Adrenal gland (tissue), 5 donors: Measurements from ENCODE around the gene CD22.

Experiments used
- POLR2A ChIP-seq, 2 donors: fragments of 450-650 bp; IDR thresholded peaks; one replicate each; pipeline ENCODE4 v1.6.1; 2017; ENCODE audit warnings: antibody characterized with exemption in 2 of 2, mild to moderate bottlenecking in 2 of 2, moderate library complexity in 1 of 2
- TF ChIP-seq, protein P1 (sequence below), 6 experiments: fragments of 450-650 bp in 4 of 6; fragments of 200-600 bp in 2 of 6; sonication (generic) in 1 of 6; IDR thresholded peaks; 1 replicate in 5 of 6; 2 replicates in 1 of 6; pipeline versions ENCODE4 v1.5.1 to v1.8.0; 2016 to 2021; ENCODE audit warnings: antibody characterized with exemption in 6 of 6, mild to moderate bottlenecking in 2 of 6, moderate library complexity in 1 of 6
- donor health status: DM: no; HTN: no; CAD: no.

DNA sequence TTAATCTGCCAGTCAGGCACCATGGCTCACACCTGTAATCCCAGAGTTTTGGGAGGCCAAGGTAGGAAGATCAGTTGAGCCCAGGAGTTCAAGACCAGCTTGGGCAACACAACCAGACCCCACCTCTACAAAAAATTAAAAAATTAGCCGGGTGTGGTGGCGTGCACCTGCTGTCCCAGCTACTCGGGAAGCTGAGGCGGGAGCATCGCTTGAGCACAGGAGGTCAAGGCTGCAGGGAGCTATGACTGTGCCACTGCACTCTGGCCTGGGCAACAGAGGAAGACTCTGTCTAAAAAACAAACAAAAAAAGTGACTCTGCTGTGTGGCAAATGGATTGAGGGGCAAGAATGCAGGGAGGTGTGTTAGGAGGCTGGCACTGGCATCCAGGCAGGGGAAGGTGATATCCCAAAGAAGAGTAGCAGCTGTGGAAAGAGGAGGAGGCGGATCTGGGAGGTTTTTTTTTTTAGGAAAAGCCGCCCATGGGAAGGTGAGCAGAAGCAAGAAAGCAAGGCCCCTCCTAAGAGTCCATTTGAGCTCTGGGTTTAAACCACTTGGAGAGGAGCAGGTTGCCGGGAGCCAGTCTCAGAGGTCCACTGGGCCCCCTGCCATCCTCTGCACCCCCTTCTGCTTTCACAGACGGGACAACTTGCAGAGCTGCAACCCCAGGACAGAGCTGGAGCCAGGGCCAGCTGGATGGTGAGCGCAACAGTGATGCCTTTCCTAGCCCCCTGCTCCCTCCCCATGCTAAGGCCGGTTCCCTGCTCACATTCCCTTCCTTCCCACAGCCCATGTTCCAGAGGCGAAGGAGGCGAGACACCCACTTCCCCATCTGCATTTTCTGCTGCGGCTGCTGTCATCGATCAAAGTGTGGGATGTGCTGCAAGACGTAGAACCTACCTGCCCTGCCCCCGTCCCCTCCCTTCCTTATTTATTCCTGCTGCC is 44.6 kb upstream of the CD22 start:
- TF ChIP-seq, protein P1, sequence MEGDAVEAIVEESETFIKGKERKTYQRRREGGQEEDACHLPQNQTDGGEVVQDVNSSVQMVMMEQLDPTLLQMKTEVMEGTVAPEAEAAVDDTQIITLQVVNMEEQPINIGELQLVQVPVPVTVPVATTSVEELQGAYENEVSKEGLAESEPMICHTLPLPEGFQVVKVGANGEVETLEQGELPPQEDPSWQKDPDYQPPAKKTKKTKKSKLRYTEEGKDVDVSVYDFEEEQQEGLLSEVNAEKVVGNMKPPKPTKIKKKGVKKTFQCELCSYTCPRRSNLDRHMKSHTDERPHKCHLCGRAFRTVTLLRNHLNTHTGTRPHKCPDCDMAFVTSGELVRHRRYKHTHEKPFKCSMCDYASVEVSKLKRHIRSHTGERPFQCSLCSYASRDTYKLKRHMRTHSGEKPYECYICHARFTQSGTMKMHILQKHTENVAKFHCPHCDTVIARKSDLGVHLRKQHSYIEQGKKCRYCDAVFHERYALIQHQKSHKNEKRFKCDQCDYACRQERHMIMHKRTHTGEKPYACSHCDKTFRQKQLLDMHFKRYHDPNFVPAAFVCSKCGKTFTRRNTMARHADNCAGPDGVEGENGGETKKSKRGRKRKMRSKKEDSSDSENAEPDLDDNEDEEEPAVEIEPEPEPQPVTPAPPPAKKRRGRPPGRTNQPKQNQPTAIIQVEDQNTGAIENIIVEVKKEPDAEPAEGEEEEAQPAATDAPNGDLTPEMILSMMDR (IDR thresholded peaks at IDR 0.05) = no peak
- no peak for TF ChIP-seq POLR2A (IDR thresholded peaks at IDR 0.05)
